ENCODE measurements around the gene PLEKHF1. TPM values are rescaled to one million over a fixed set of nuclear protein-coding genes. Genes with fewer than 3 reads are reported as not detected.

PLEKHF1 gene
- 2.5 TPM for polyA plus RNA-seq
- long read RNA-seq, donor 1, partial matches to known transcripts = 0 of 1 reads
- long read RNA-seq, donor 1, other reads (novel, unspliced or antisense) = 0 of 1 reads
- long read RNA-seq, donor 2, partial matches to known transcripts = 0 of 1 reads
- long read RNA-seq, donor 2, other reads (novel, unspliced or antisense) = 0 of 1 reads
- long read RNA-seq, donor 3 = 0 reads
- long read RNA-seq, donor 4 = 0 reads
- long read RNA-seq, donor 5, partial matches to known transcripts = 0 of 2 reads
- long read RNA-seq, donor 5, other reads (novel, unspliced or antisense) = 0 of 2 reads
- long read RNA-seq, donor 6, partial matches to known transcripts = 0 of 4 reads
- long read RNA-seq, donor 6, other reads (novel, unspliced or antisense) = 0 of 4 reads
- long read RNA-seq, donor 7, partial matches to known transcripts = 0 of 1 reads
- long read RNA-seq, donor 7, other reads (novel, unspliced or antisense) = 0 of 1 reads
- long read RNA-seq, donor 8, partial matches to known transcripts = 0 of 3 reads
- long read RNA-seq, donor 8, other reads (novel, unspliced or antisense) = 0 of 3 reads
- long read RNA-seq, donor 9, partial matches to known transcripts = 0 of 2 reads
- long read RNA-seq, donor 9, other reads (novel, unspliced or antisense) = 0 of 2 reads
- long read RNA-seq, donor 10 = 0 reads
- long read RNA-seq, donor 11, partial matches to known transcripts = 0 of 2 reads
- long read RNA-seq, donor 11, other reads (novel, unspliced or antisense) = 0 of 2 reads

- no peak within 1 kb of the TSS for H3K27ac ChIP-seq (ENCODE audit: low read length)
- no CpG with 5 or more reads among the region's 75 CpGs for WGBS (ENCODE audit: insufficient coverage, low lambda C conversion rate)
- peaks cover 17% of the 10 kb centered on the region for H3K27me3 ChIP-seq (ENCODE audit: control insufficient read depth, insufficient read depth, low read length)
- H3K4me1 ChIP-seq (ENCODE audit: control insufficient read depth, insufficient read depth, low read length) = peaks cover 14% of the 10 kb centered on the region
- DNase-seq = peak; percentile 74 to 84
- no peaks in the 10 kb centered on the region for H3K36me3 ChIP-seq (ENCODE audit: control insufficient read depth, insufficient read depth, low read length)
- peak within 1 kb of the TSS; percentile 49 for H3K4me3 ChIP-seq (ENCODE audit: low read length)
- H3K9me3 ChIP-seq (ENCODE audit: control insufficient read depth, low read depth, low read length) = no peaks in the 10 kb centered on the region
Measured at GRCh38 chr19:29665215-29665825, at the start of gene PLEKHF1. Gene PLEKHF1 (plus strand): TSS chr19:29665461. CDS start chr19:29673840, 8,379 bp downstream.

GRCh38 chr19:29615891-29616425 lies 49.3 kb upstream of the PLEKHF1 start:
- no peak overlapping the region for H3K4me3 ChIP-seq (ENCODE audit: low read length)
- no CpG with 5 or more reads among the region's 10 CpGs for WGBS (ENCODE audit: insufficient coverage, low lambda C conversion rate)
- no peak for DNase-seq
- H3K36me3 ChIP-seq (ENCODE audit: control insufficient read depth, insufficient read depth, low read length) = peaks cover 53% of the 10 kb centered on the region
- no peaks in the 10 kb centered on the region for H3K9me3 ChIP-seq (ENCODE audit: control insufficient read depth, low read depth, low read length)
- peaks cover 2% of the 10 kb centered on the region for H3K27me3 ChIP-seq (ENCODE audit: control insufficient read depth, insufficient read depth, low read length)
- H3K4me1 ChIP-seq (ENCODE audit: control insufficient read depth, insufficient read depth, low read length) = no peaks in the 10 kb centered on the region
- no peak overlapping the region for H3K27ac ChIP-seq (ENCODE audit: low read length)

GRCh38 chr19:29616541-29616940 lies 48.7 kb upstream of the PLEKHF1 start:
- H3K4me3 ChIP-seq (ENCODE audit: low read length) = no peak overlapping the region
- peaks cover 2% of the 10 kb centered on the region for H3K27me3 ChIP-seq (ENCODE audit: control insufficient read depth, insufficient read depth, low read length)
- no CpG with 5 or more reads among the region's 16 CpGs for WGBS (ENCODE audit: insufficient coverage, low lambda C conversion rate)
- peaks cover 48% of the 10 kb centered on the region for H3K36me3 ChIP-seq (ENCODE audit: control insufficient read depth, insufficient read depth, low read length)
- no peaks in the 10 kb centered on the region for H3K4me1 ChIP-seq (ENCODE audit: control insufficient read depth, insufficient read depth, low read length)
- no peak overlapping the region for H3K27ac ChIP-seq (ENCODE audit: low read length)
- H3K9me3 ChIP-seq (ENCODE audit: control insufficient read depth, low read depth, low read length) = no peaks in the 10 kb centered on the region
- no peak for DNase-seq

DNA sequence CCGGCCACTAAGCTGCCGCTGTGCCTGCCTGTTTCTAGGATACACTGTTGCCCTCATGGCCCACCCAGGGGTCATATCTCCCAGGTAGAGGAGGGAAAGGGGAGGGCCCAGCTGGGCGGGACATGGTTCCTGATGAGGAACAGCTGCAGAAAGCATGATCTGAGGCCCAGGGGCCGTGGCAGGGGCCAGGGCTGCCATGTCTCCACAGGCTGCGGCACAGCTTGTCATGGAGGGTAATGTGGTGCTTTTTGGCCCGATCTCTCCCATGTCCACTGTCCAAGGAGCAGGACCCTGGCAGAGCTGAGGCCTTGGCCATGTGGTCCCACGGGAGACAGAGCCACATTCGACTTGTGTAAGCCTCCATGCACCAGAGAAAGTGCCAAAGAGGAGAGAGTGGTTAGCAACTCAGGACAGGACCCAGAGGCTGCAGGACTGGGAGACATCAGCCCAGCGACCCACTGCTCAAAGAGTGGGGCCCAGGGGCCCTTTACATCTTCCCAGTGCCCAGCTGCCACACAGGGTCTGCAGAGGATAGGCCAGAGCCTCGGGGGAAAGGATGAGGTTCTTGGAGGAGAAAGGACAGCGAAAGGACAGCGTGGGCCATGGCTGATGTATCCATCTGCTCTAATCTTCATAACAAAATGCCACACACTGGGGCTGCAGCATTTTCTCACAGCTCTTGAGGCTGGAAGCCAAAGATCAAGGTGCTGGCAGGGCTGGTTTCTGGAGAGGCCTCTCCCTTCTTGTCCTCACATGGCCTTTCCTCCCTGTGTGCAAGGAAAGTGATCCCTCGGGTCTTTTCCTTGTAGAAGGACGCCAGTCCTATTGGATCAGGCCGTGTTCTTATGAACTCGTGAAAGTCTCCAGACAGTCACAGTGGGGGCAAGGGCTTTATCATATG lies 47.6 kb upstream of the PLEKHF1 start:
- Histone ChIP-seq H3K27me3 (ENCODE audit: control insufficient read depth, insufficient read depth, low read length) (peaks cover 2% of the 10 kb centered on the region), H3K9me3 (ENCODE audit: control insufficient read depth, low read depth, low read length) (no peaks in the 10 kb centered on the region), H3K4me3 (ENCODE audit: low read length) (no peak overlapping the region), H3K36me3 (ENCODE audit: control insufficient read depth, insufficient read depth, low read length) (peaks cover 37% of the 10 kb centered on the region), H3K4me1 (ENCODE audit: control insufficient read depth, insufficient read depth, low read length) (no peaks in the 10 kb centered on the region), H3K27ac (ENCODE audit: low read length) (no peak overlapping the region)
- WGBS (ENCODE audit: insufficient coverage, low lambda C conversion rate) = no CpG with 5 or more reads among the region's 16 CpGs
- DNase-seq = no peak

GRCh38 chr19:29618434-29618833 lies 46.8 kb upstream of the PLEKHF1 start:
- no peaks in the 10 kb centered on the region for H3K4me1 ChIP-seq (ENCODE audit: control insufficient read depth, insufficient read depth, low read length)
- no peaks in the 10 kb centered on the region for H3K9me3 ChIP-seq (ENCODE audit: control insufficient read depth, low read depth, low read length)
- H3K4me3 ChIP-seq (ENCODE audit: low read length) = no peak overlapping the region
- no peak overlapping the region for H3K27ac ChIP-seq (ENCODE audit: low read length)
- no peak for DNase-seq
- peaks cover 29% of the 10 kb centered on the region for H3K36me3 ChIP-seq (ENCODE audit: control insufficient read depth, insufficient read depth, low read length)
- H3K27me3 ChIP-seq (ENCODE audit: control insufficient read depth, insufficient read depth, low read length) = peaks cover 2% of the 10 kb centered on the region
- no CpG with 5 or more reads among the region's 7 CpGs for WGBS (ENCODE audit: insufficient coverage, low lambda C conversion rate)

- Histone ChIP-seq H3K36me3 (ENCODE audit: control insufficient read depth, insufficient read depth, low read length) (peaks cover 24% of the 10 kb centered on the region), H3K4me3 (ENCODE audit: low read length) (no peak overlapping the region), H3K9me3 (ENCODE audit: control insufficient read depth, low read depth, low read length) (no peaks in the 10 kb centered on the region), H3K27ac (ENCODE audit: low read length) (no peak overlapping the region), H3K27me3 (ENCODE audit: control insufficient read depth, insufficient read depth, low read length) (peaks cover 2% of the 10 kb centered on the region), H3K4me1 (ENCODE audit: control insufficient read depth, insufficient read depth, low read length) (no peaks in the 10 kb centered on the region)
- 0% methylated on average over 1 of the region's 7 CpGs for WGBS (ENCODE audit: insufficient coverage, low lambda C conversion rate)
- DNase-seq = no peak
Measured at GRCh38 chr19:29618871-29619270, 46.4 kb upstream of the PLEKHF1 start.

DNA sequence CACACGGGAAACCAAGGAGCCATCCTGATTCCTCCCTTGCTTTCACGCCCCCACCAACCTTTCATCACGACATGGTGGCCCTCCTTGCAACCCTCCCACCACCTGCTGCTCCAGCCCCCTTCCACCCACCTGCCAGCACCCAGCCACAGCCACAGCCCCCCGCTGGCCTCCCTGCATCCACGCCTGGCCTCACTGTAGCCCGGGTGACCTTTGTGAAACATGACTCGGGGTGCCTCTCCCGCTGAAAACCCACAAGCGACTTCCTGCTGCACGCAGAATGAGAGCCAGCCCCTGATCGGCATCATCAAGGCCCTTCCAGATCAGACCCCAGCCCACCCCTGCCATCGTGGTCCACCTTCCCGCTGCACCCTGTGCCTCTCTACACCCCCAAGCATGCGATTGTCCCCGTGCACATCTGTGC lies 44.3 kb upstream of the PLEKHF1 start:
- no peak overlapping the region for H3K4me3 ChIP-seq (ENCODE audit: low read length)
- no peak for DNase-seq
- H3K9me3 ChIP-seq (ENCODE audit: control insufficient read depth, low read depth, low read length) = no peaks in the 10 kb centered on the region
- H3K36me3 ChIP-seq (ENCODE audit: control insufficient read depth, insufficient read depth, low read length) = peaks cover 7% of the 10 kb centered on the region
- peaks cover 9% of the 10 kb centered on the region for H3K4me1 ChIP-seq (ENCODE audit: control insufficient read depth, insufficient read depth, low read length)
- WGBS (ENCODE audit: insufficient coverage, low lambda C conversion rate) = 40% methylated on average over 1 of the region's 15 CpGs
- peaks cover 2% of the 10 kb centered on the region for H3K27me3 ChIP-seq (ENCODE audit: control insufficient read depth, insufficient read depth, low read length)
- H3K27ac ChIP-seq (ENCODE audit: low read length) = no peak overlapping the region

DNA sequence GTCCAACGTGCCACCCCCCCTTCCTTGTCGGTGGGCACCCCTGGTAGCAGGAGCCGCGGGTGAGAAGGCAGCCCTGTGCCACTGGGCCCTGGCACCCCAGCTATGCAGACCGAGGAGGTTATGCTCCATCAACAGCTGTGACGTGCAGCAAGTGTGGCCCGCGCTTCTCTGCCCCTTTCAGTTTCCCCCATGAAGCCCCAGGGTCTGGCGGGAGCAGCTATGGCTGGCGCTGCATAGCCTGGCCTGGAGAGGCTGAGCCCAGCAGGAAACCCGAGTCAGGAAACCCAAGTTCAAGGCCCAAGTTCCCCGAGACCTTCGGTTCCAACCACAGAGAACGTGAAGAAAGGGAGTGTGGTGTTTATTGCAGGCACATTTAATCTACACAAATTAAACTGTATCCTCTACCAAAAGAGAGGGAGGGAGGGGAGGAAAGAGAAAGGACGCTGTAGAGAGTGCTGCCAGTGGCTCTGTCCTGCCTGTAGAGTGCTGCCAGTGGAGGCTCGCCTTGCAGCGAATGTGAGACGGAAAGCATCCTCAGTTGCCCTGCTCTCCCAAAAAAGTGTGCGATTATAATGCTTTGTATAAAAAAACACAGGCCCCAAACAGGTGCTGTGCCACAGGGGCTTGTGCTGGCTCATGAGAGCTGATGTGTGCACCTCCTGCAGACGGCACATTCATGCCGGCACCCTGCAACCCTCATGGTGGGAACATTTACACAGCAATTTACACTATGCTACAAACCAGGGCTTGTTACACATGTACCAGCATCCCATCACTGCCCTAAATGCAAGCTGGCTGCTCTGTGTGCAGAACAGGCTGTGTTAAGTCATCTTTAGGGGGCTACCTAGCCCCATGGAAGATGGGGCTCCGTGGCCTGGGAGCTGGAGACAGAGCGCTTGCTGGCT lies 42.8 kb upstream of the PLEKHF1 start:
- no peak overlapping the region for H3K4me3 ChIP-seq (ENCODE audit: low read length)
- H3K4me1 ChIP-seq (ENCODE audit: control insufficient read depth, insufficient read depth, low read length) = peaks cover 9% of the 10 kb centered on the region
- H3K27me3 ChIP-seq (ENCODE audit: control insufficient read depth, insufficient read depth, low read length) = peaks cover 2% of the 10 kb centered on the region
- DNase-seq = no peak
- no peaks in the 10 kb centered on the region for H3K9me3 ChIP-seq (ENCODE audit: control insufficient read depth, low read depth, low read length)
- H3K36me3 ChIP-seq (ENCODE audit: control insufficient read depth, insufficient read depth, low read length) = no peaks in the 10 kb centered on the region
- WGBS (ENCODE audit: insufficient coverage, low lambda C conversion rate) = no CpG with 5 or more reads among the region's 23 CpGs
- no peak overlapping the region for H3K27ac ChIP-seq (ENCODE audit: low read length)

Data from large intestine (tissue), 12 donors.